GM04503 (cell line): ENCODE data around the gene UHRF1.
"Not testable (repeated sequence)": the region's sequence is repeated elsewhere in the genome, so short reads cannot be mapped to it uniquely, and the experiment has no call there.

ENCODE experiments used
- DNase-seq: peaks from one replicate; pipeline ENCODE4 v3.0.0-alpha.2; 2012; ENCODE audit warnings: low read depth

Gene UHRF1

DNA sequence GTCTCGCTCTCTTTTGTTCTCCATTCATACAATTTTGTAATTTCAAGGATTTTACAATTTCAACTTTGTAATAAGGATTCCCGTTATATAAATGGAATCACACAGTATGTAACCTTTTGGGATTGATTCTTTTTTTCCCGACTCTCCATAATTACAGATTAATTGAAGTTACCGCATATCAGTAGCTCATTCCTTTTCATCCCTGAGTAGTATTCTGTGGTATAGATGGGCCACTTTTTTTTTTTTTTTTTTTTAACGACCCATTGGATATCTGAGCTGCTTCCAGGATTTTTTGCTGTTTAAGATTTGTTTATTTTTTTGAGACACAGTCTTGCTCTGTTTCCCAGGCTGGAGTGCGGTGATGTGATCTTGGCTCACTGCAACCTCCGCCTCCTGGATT is 27.8 kb downstream of the UHRF1 start:
- DNase-seq, result no peak

- not testable (repeated sequence) for DNase-seq
Measured at GRCh38 chr19:4938461-4938860, 29.2 kb downstream of the UHRF1 start.

- no peak for DNase-seq
Measured at GRCh38 chr19:4939466-4939865, 30.2 kb downstream of the UHRF1 start.

- DNase-seq, result not testable (repeated sequence)
Measured at GRCh38 chr19:4941638-4942169, 32.4 kb downstream of the UHRF1 start.

- DNase-seq, result not testable (repeated sequence)
Measured at GRCh38 chr19:4950650-4951049, 41.3 kb downstream of the UHRF1 start.

GRCh38 chr19:4951656-4952055 is 42.4 kb downstream of the UHRF1 start:
- DNase-seq, result no peak

- no peak for DNase-seq
Measured at GRCh38 chr19:4952945-4953344, 43.6 kb downstream of the UHRF1 start.

GRCh38 chr19:4954320-4955149 is 45.2 kb downstream of the UHRF1 start:
- DNase-seq, result not testable (repeated sequence)

- no peak for DNase-seq
Measured at GRCh38 chr19:4955274-4955673, 46.0 kb downstream of the UHRF1 start.

DNA sequence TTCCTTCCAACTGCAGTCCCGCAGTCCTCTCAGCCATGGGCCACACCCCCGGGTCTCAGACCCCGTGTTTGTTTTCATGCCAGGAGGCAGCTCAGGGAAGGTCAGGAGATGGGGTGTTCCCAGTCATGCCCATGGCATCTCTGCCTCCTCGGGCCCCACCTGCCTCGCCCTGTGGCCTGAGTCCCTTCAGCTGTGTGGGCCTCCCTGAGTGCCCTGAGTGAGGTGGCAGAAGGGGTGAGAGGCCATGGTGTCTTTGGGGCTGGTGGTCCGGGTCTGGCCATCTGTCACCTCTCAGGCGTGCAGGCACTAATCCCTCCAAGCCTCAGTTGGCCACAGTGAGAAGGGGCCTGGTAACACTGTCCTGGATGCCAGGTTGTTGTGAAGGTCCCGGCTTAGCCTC is 48.7 kb downstream of the UHRF1 start:
- DNase-seq, result no peak

- DNase-seq, result no peak
Measured at GRCh38 chr19:4962085-4962619, 52.9 kb downstream of the UHRF1 start.

DNA sequence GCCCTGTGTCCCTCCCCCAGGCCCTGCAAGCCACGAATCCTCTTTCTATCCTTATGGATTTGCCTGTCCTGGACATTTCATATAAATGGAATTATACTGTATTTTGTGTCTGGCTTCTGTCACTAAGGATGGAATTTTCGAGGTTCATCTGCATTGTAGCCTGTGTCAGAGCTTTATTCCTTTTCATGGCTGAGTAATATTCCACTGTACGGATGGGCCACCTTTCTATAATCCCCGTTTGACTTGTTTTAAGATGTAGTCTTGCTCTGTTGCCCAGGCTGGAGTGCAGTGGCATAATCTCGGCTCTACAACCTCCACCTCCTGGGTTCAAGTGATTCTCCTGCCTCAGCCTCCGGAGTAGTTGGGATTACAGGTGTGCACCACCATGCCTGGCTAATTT is 55.8 kb downstream of the UHRF1 start:
- DNase-seq, result no peak

DNA sequence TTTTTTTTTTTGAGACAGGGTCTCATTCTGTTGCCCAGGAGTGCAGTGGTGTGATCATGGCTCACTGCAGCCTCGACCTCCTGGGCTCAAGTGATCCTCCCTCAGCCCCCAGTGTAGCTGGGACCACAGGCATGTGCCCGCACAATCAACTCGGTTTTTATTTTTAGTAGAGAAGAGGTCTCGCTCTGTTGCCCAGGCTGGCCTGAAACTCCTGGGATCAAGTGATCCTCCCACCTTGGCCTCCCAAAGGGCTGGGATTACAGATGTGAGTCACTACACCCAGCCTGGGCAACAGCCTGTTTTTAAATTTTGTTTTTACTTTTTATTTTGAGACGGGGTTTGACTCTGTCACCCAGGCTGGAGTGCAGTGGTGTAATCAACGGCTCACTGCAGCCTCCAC is 57.3 kb downstream of the UHRF1 start:
- DNase-seq, result no peak

DNA sequence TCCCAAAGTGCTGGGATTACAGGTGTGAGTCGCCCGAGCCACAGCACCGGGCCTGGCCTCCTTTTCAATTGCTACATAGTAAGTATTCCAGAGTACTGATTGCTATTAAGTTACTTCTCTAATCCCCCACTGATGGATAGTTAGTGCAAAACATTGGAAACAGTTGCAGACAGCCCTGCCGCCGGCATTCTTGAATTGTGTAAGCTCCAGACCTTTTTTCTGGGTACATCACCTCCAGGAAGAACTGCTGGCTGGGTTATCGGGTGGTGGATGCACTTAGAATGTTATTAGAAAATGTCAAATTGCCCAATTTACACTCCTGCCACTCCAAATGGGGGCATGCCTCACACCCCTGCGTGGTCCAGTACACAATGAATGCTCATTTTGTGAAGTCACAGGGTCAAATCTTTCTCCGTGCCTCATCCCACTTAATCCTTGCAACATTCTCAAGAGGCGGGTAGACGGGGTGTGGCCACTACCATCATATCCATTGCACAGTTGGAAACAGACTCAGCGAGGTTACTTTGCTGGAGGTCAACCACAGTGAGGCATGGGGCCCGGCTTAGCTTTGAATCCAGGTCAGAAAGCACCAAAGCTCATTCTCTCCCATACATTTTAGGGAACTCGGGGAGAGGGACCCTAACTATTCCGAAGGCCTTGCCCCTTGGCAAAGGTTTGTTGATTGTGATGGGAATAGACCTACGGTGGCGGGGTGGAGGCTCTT is 58.6 kb downstream of the UHRF1 start:
- no peak for DNase-seq

- peak; percentile 93 for DNase-seq
Measured at GRCh38 chr19:4968462-4969291, 59.4 kb downstream of the UHRF1 start, which contains the start of gene KDM4B. KDM4B (plus strand) TSS chr19:4969113; CDS start chr19:5032891, 63,778 bp downstream.

DNA sequence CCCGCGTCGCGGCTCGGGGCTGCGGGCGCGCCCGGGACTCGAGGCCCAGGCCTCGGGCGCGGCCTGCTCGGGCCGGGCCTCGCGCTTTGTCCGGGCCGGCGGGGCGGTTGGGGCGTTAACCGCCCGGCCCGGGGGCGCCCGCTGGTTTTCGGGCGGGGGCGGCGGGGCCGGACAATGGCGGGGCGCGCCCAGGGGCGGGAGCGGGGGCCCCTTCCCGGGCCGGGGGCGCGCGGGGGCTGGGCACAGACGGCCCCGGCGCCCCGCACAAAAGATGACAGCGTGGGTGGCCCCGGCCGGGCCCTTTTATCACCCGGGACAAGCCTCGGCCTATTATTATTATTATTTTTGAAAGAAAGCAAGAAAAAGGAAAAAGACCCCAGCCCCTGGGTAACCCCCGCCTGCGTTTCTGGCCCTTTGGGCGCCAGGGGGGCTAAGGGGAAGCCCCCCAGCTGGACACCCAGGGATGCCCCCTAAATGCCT is 60.0 kb downstream of the UHRF1 start:
- no peak for DNase-seq

GRCh38 chr19:4969772-4970531 is 60.7 kb downstream of the UHRF1 start:
- no peak for DNase-seq

DNA sequence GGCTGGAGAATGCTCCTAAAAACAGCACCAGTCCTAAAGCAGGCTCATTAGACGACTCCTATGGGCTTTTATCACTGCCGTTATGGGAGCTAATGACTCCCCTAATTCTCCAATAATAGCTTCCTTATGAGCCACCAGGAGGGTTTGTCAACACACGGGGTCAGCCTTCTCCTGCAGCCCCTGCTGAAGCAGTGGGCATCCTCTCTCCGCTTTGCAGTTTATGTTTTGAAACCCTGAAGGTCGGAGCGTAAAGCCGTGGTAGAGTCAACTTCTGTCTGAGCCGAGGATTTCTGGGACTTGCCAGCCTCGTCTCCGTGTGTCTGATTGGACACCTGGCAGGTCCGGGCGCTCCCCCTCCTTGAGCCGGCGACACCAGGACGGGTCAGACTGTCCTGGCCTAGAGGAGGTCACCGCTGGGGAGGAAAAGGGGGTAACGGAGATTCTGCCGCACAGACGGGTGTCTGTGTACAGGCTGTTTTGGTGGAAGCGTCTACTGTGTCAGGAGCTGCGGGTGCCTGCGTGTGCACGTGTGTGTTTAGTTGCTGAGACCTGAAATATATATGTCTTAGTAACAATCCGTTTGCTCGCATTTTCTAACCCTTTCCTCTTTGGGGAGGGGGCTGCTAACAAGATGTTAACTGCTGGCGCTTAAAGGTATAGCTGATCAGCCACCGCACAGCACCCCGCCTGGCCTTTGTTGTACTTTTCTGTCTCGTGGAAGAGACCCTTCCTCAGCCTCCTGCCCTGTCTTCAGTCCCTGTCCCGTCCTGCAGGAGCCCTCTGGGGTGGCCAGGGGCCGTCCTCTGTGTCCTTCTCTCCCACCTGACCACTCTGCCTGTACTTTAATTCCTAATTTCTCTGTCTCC is 61.5 kb downstream of the UHRF1 start:
- DNase-seq, result no peak

GRCh38 chr19:4971424-4971793 is 62.1 kb downstream of the UHRF1 start:
- no peak for DNase-seq
